H9 (cell line): ENCODE measurements around the gene SZT2. TPM values are rescaled to one million over a fixed set of nuclear protein-coding genes. Genes with fewer than 3 reads are reported as not detected.

Experiments
- DNase-seq: peaks from one replicate; pipeline ENCODE4 v3.0.0-alpha.2; 2017
- H2AFZ ChIP-seq: one replicate; pipeline ENCODE4 v1.6.1; 2013; ENCODE audit warnings: mild to moderate bottlenecking, low read length, control low read depth, moderate library complexity
- H2AK5ac ChIP-seq: 2 replicates; pipeline ENCODE4 v1.6.1; 2013; ENCODE audit warnings: low read length, control low read depth, mixed read lengths; ENCODE audit not compliant: insufficient read length
- H2BK120ac ChIP-seq: one replicate; pipeline ENCODE4 v1.6.1; 2013; ENCODE audit warnings: low read depth, mild to moderate bottlenecking, low read length, control low read depth, inconsistent platforms; ENCODE audit not compliant: poor library complexity, severe bottlenecking
- H2BK12ac ChIP-seq: 2 replicates; pipeline ENCODE4 v1.6.1; 2013; ENCODE audit warnings: low read length, control low read depth, mixed read lengths, low read depth; ENCODE audit not compliant: insufficient read length
- H2BK15ac ChIP-seq: 2 replicates; pipeline ENCODE4 v1.6.1; 2013; ENCODE audit warnings: low read depth, low read length, control low read depth
- H2BK20ac ChIP-seq: one replicate; pipeline ENCODE4 v1.6.1; 2013; ENCODE audit warnings: low read depth, mild to moderate bottlenecking, low read length, control low read depth, inconsistent platforms; ENCODE audit not compliant: poor library complexity, severe bottlenecking
- H2BK5ac ChIP-seq: 2 replicates; pipeline ENCODE4 v1.6.1; 2013; ENCODE audit warnings: low read length, control low read depth, mixed read lengths; ENCODE audit not compliant: insufficient read length
- H3K14ac ChIP-seq: 2 replicates; pipeline ENCODE4 v1.6.1; 2013; ENCODE audit warnings: low read length, control low read depth; ENCODE audit not compliant: insufficient read depth
- H3K18ac ChIP-seq: 2 replicates; pipeline ENCODE4 v1.6.1; 2013; ENCODE audit warnings: low read depth, mild to moderate bottlenecking, mixed read lengths, low read length, control low read depth; ENCODE audit not compliant: insufficient read length
- H3K23ac ChIP-seq: 2 replicates; pipeline ENCODE4 v1.6.1; 2013; ENCODE audit warnings: low read length, control low read depth, mixed read lengths, low read depth; ENCODE audit not compliant: insufficient read length
- H3K23me2 ChIP-seq: 2 replicates; pipeline ENCODE4 v1.6.1; 2013; ENCODE audit warnings: low read depth, mild to moderate bottlenecking, mixed read lengths, low read length, control low read depth; ENCODE audit not compliant: insufficient read length, poor library complexity, severe bottlenecking
- H3K27ac ChIP-seq: 2 replicates; pipeline ENCODE4 v1.5.1; 2013; ENCODE audit warnings: low read length, control low read depth, mixed read lengths, low read depth; ENCODE audit not compliant: insufficient read length
- H3K27me3 ChIP-seq: 2 replicates; pipeline ENCODE4 v1.6.1; 2013; ENCODE audit warnings: low read length, control low read depth, inconsistent platforms; ENCODE audit not compliant: insufficient read depth
- H3K4ac ChIP-seq: 2 replicates; pipeline ENCODE4 v1.6.1; 2013; ENCODE audit warnings: low read depth, mild to moderate bottlenecking, control low read depth, inconsistent platforms, low read length, moderate library complexity
- H3K4me1 ChIP-seq: 2 replicates; pipeline ENCODE4 v1.6.1; 2013; ENCODE audit warnings: low read length, control low read depth, inconsistent platforms; ENCODE audit not compliant: insufficient read depth
- H3K4me2 ChIP-seq: 2 replicates; pipeline ENCODE4 v1.6.1; 2013; ENCODE audit warnings: low read length, control low read depth, mixed read lengths; ENCODE audit not compliant: insufficient read length, insufficient read depth
- H3K56ac ChIP-seq: 2 replicates; pipeline ENCODE4 v1.6.1; 2013; ENCODE audit warnings: low read depth, mild to moderate bottlenecking, mixed read lengths, low read length, control low read depth; ENCODE audit not compliant: insufficient read length
- H3K79me1 ChIP-seq: 2 replicates; pipeline ENCODE4 v1.6.1; 2013; ENCODE audit warnings: low read depth, mild to moderate bottlenecking, moderate library complexity, low read length, control low read depth, inconsistent platforms; ENCODE audit not compliant: insufficient read depth, poor library complexity, severe bottlenecking
- H3K79me2 ChIP-seq: 2 replicates; pipeline ENCODE4 v1.6.1; 2013; ENCODE audit warnings: low read length, control low read depth, inconsistent platforms; ENCODE audit not compliant: insufficient read depth
- H3K9ac ChIP-seq: 2 replicates; pipeline ENCODE4 v1.6.1; 2013; ENCODE audit warnings: low read length, control low read depth, mixed read lengths; ENCODE audit not compliant: insufficient read length; ENCODE audit errors: extremely low read depth
- H3K9me3 ChIP-seq: one replicate; pipeline ENCODE4 v1.6.1; 2013; ENCODE audit warnings: low read depth, low read length, inconsistent platforms; ENCODE audit not compliant: control insufficient read depth
- H3T11ph ChIP-seq: one replicate; pipeline ENCODE4 v1.6.1; 2013; ENCODE audit warnings: mild to moderate bottlenecking, low read length, control low read depth, inconsistent platforms
- H4K20me1 ChIP-seq: one replicate; pipeline ENCODE4 v1.6.1; 2013; ENCODE audit not compliant: control insufficient read depth, insufficient read length, insufficient read depth
- H4K5ac ChIP-seq: 2 replicates; pipeline ENCODE4 v1.6.1; 2013; ENCODE audit warnings: low read depth, mild to moderate bottlenecking, mixed read lengths, low read length, control low read depth; ENCODE audit not compliant: insufficient read length
- H4K8ac ChIP-seq: replicated peaks from 2 replicates; pipeline ENCODE4 v1.6.1; 2013; ENCODE audit warnings: low read length, control low read depth, mixed read lengths, low read depth; ENCODE audit not compliant: insufficient read length
- H4K91ac ChIP-seq: 2 replicates; pipeline ENCODE4 v1.6.1; 2013; ENCODE audit warnings: low read depth, mild to moderate bottlenecking, moderate library complexity, mixed read lengths, low read length, control low read depth; ENCODE audit not compliant: insufficient read length
- H3K27ac Mint-ChIP-seq, 3 experiments: 2 replicates in 2 of 3; 3 replicates in 1 of 3; pipeline ENCODE4 v1.8.0; 2020 to 2021; ENCODE audit warnings: mixed read lengths in 3 of 3, mild to moderate bottlenecking in 1 of 3, moderate library complexity in 1 of 3
- H3K27me3 Mint-ChIP-seq: 2 replicates; pipeline ENCODE4 v1.8.0; 2021; ENCODE audit warnings: low read depth, mild to moderate bottlenecking, moderate library complexity, mixed read lengths
- H3K36me3 Mint-ChIP-seq, 3 experiments: 2 replicates in 2 of 3; 3 replicates in 1 of 3; pipeline ENCODE4 v1.8.0; 2020 to 2021; ENCODE audit warnings: low read depth in 3 of 3, mixed read lengths in 3 of 3; ENCODE audit not compliant: insufficient read depth in 1 of 3
- H3K4me1 Mint-ChIP-seq, 2 experiments: 2 replicates each; pipeline ENCODE4 v1.8.0; 2020; ENCODE audit warnings: mixed read lengths in 2 of 2
- H3K4me3 Mint-ChIP-seq, 2 experiments: 2 replicates in 1 of 2; 3 replicates in 1 of 2; pipeline ENCODE4 v1.8.0; 2020 to 2021; ENCODE audit warnings: mild to moderate bottlenecking in 2 of 2, mixed read lengths in 2 of 2, moderate library complexity in 1 of 2
- H3K9me3 Mint-ChIP-seq, 2 experiments: 2 replicates in 1 of 2; 3 replicates in 1 of 2; pipeline ENCODE4 v1.8.0; 2020; ENCODE audit warnings: mild to moderate bottlenecking in 2 of 2, mixed read lengths in 2 of 2, moderate library complexity in 1 of 2
- CTCF ChIP-seq: fragments of 200-600 bp; sonication (generic); conservative IDR thresholded peaks from 3 replicates; pipeline ENCODE4 v1.8.0; 2021; ENCODE audit warnings: antibody characterized with exemption, mild to moderate bottlenecking
- WGBS: extraction: QIAGEN DNeasy Blood & Tissue Kit; methylation state at CpG from one replicate; pipeline ENCODE4 v1.1.7; 2013; ENCODE audit warnings: missing lambda C conversion rate, low lambda C conversion rate, mixed read lengths; ENCODE audit not compliant: insufficient read length; ENCODE audit errors: extremely low coverage; 5-methylcytosine and 5-hydroxymethylcytosine counted together
- total RNA-seq: library from RNA; stranded (reverse); gene quantifications from 2 replicates; pipeline ENCODE4 v1.2.1, GENCODE V29; 2021

The SZT2 gene
- total RNA-seq, 1 experiment from 2014 or later: 16.8 TPM

- H3K79me1 ChIP-seq: no peaks in the 10 kb centered on the region
- H4K91ac ChIP-seq: no peak overlapping the region
- peaks cover 4% of the 10 kb centered on the region for H3K27me3 ChIP-seq
- H2AK5ac ChIP-seq: no peak overlapping the region
- no peak overlapping the region for H2BK20ac ChIP-seq
- no peak overlapping the region for H2BK12ac ChIP-seq
- no peak overlapping the region for H2AFZ ChIP-seq
- H3K14ac ChIP-seq: no peak overlapping the region
- no peak overlapping the region for H3K56ac ChIP-seq
- no peak overlapping the region for H2BK15ac ChIP-seq
- Mint-ChIP-seq H3K4me1 (peaks cover 18 to 31% of the 10 kb centered on the region in 2 experiments), H3K27ac (peak overlapping the region in 1 of 3 experiments; percentile 6; a peak in 2 of 7 replicates), H3K36me3 (peaks cover 0 to 12% (median 2%) of the 10 kb centered on the region in 3 experiments; a peak in 3 of 7 replicates), H3K27me3 (peaks cover 11% of the 10 kb centered on the region), H3K4me3 (no peak overlapping the region), H3K9me3 (no peaks in the 10 kb centered on the region; a peak in 1 of 5 replicates)
- peaks cover 10% of the 10 kb centered on the region for H3K23me2 ChIP-seq
- no peak overlapping the region for H3K27ac ChIP-seq
- WGBS: no CpG with 5 or more reads among the region's 2 CpGs
- no peak overlapping the region for H3K4me2 ChIP-seq
- H3K9ac ChIP-seq: no peak overlapping the region
- H3K23ac ChIP-seq: no peak overlapping the region
- H3K9me3 ChIP-seq: no peaks in the 10 kb centered on the region
- H3K18ac ChIP-seq: no peak overlapping the region
- no peak overlapping the region for H2BK5ac ChIP-seq
- no peak overlapping the region for H3K4ac ChIP-seq
- no peak overlapping the region for H4K8ac ChIP-seq
- H3T11ph ChIP-seq: no peak overlapping the region
- TF ChIP-seq CTCF: no peak
- peaks cover 5% of the 10 kb centered on the region for H3K4me1 ChIP-seq
- no peak overlapping the region for H2BK120ac ChIP-seq
- no peak overlapping the region for H4K5ac ChIP-seq
- no peaks in the 10 kb centered on the region for H3K79me2 ChIP-seq
- H4K20me1 ChIP-seq: no peaks in the 10 kb centered on the region
- DNase-seq: no peak
These were observed 37.4 kb upstream of the SZT2 start for GRCh38 chr1:43352351-43352705.
